ENCODE data around the gene FANCE. TPM values are rescaled to one million over a fixed set of nuclear protein-coding genes. Genes with fewer than 3 reads are reported as not detected.
A peak's percentile ranks its signal among the peaks of the same experiment; 100 is the strongest.

The FANCE gene
- total RNA-seq, 1 experiment from 2014 or later, result 16.1 TPM

- no peak overlapping the region for H2AFZ ChIP-seq (ENCODE audit: low read depth, low read length, poor library complexity, severe bottlenecking)
- CTCF ChIA-PET, result interaction anchor here (1.8 to 6.8 kb wide), 4 partner anchors 102 to 151 kb away, joined by 4 to 120 read pairs (median 28); partner anchors contain the start of genes DEF6 and PPARD
- no peaks in the 10 kb centered on the region for H3K36me3 ChIP-seq (ENCODE audit: control insufficient read depth in 1 of 2, insufficient read depth in 2 of 2, low read length in 2 of 2)
- H3K27ac ChIP-seq (ENCODE audit: low read depth, low read length), result no peak overlapping the region
- no peak overlapping the region for H3K4me2 ChIP-seq (ENCODE audit: low read length)
- no peak overlapping the region for H3K9ac ChIP-seq (ENCODE audit: low read length)
- peaks cover 7 to 20% of the 10 kb centered on the region in 2 experiments; a peak in 3 of 4 replicates for H3K4me1 ChIP-seq (ENCODE audit: control insufficient read depth in 1 of 2, insufficient read depth in 2 of 2, low read length in 2 of 2)
- no peaks in the 10 kb centered on the region for H3K79me2 ChIP-seq (ENCODE audit: insufficient read depth, low read length)
- H4K20me1 ChIP-seq (ENCODE audit: insufficient read depth), result no peaks in the 10 kb centered on the region
- H3K4me3 ChIP-seq (replicated peaks in 1 of 2; ENCODE audit: low read depth in 1 of 2, low read length in 2 of 2), result no peak overlapping the region
- RAD21 ChIA-PET (ENCODE audit: low non-redundant PET in 1 of 2, low total read pairs in 2 of 2, uncharacterized antibody in 2 of 2, unreplicated experiment in 2 of 2), result interaction anchor here in 1 of 2 experiments (1.6 kb wide), 1 partner anchor 106 kb away, joined by 22 read pairs; the partner anchor contains the start of gene PPARD
- no TSS peak for BruUV-seq (replicated peaks)
- H3K9me3 ChIP-seq (ENCODE audit: control insufficient read depth in 1 of 2, insufficient read depth in 1 of 2, low read depth in 1 of 2, low read length in 2 of 2), result no peaks in the 10 kb centered on the region
- intact Hi-C loops (cut with micrococcal nuclease), result no loop called here
- DNase-seq (ENCODE audit: low read depth, low spot score), result no peak
- no peaks in the 10 kb centered on the region for H3K9me2 ChIP-seq (ENCODE audit: insufficient read depth)
- TF ChIP-seq SIN3A (IDR thresholded peaks at IDR 0.05; ENCODE audit: low read depth) (no peak), EGR1 (IDR thresholded peaks at IDR 0.05; ENCODE audit: low read depth) (no peak), JUND (IDR thresholded peaks at IDR 0.05) (no peak), CTCF (IDR thresholded peaks at IDR 0.05 in 2 of 3, conservative IDR thresholded peaks at IDR 0.05 in 1 of 3; ENCODE audit: borderline replicate concordance in 1 of 3, insufficient read depth in 1 of 3, low read depth in 2 of 3, low read length in 2 of 3) (no peak)
- POLR2A ChIA-PET, result interaction anchor here (0.9 to 1.5 kb wide), 2 partner anchors 24 to 107 kb away, joined by 3 to 4 read pairs; no protein-coding TSS in a partner anchor
- H3K27me3 ChIP-seq (ENCODE audit: insufficient read depth, low read length), result no peaks in the 10 kb centered on the region
- no peak for ATAC-seq
Measured at GRCh38 chr6:35448191-35448590, 3.9 kb upstream of the FANCE start.

- CTCF ChIA-PET, result interaction anchor here (0.6 to 6.8 kb wide), 20 partner anchors 9 to 505 kb away, joined by 3 to 120 read pairs (median 4); partner anchors contain the start of genes DEF6 and PPARD
- no TSS peak for BruUV-seq (replicated peaks)
- no peaks in the 10 kb centered on the region for H3K9me3 ChIP-seq (ENCODE audit: control insufficient read depth in 1 of 2, insufficient read depth in 1 of 2, low read depth in 1 of 2, low read length in 2 of 2)
- H3K4me3 ChIP-seq (replicated peaks in 1 of 2; ENCODE audit: low read depth in 1 of 2, low read length in 2 of 2), result no peak overlapping the region
- TF ChIP-seq RAD21 (IDR thresholded peaks at IDR 0.05; ENCODE audit: low read depth) (peak; percentile 98), POLR2AphosphoS5 (IDR thresholded peaks at IDR 0.05; ENCODE audit: low read depth, low read length) (no peak), ZBTB33 (IDR thresholded peaks at IDR 0.05; ENCODE audit: extremely low read depth, insufficient replicate concordance, low read length) (no peak), SIN3A (IDR thresholded peaks at IDR 0.05; ENCODE audit: low read depth) (no peak), CEBPB (IDR thresholded peaks at IDR 0.05; ENCODE audit: low read depth) (no peak), CBX3 (IDR thresholded peaks at IDR 0.05; ENCODE audit: low read depth) (no peak), ATF3 (IDR thresholded peaks at IDR 0.05) (no peak), ELF1 (IDR thresholded peaks at IDR 0.05; ENCODE audit: borderline replicate concordance, low read depth) (no peak), CTCF (IDR thresholded peaks at IDR 0.05 in 2 of 3, conservative IDR thresholded peaks at IDR 0.05 in 1 of 3; ENCODE audit: borderline replicate concordance in 1 of 3, insufficient read depth in 1 of 3, low read depth in 2 of 3, low read length in 2 of 3) (peak; percentile 61 to 96 (median 66))
- H4K20me1 ChIP-seq (ENCODE audit: insufficient read depth), result no peaks in the 10 kb centered on the region
- RAD21 ChIA-PET (ENCODE audit: low non-redundant PET in 1 of 2, low total read pairs in 2 of 2, uncharacterized antibody in 2 of 2, unreplicated experiment in 2 of 2), result interaction anchor here (0.6 to 1.6 kb wide), 9 partner anchors 73 to 154 kb away, joined by 3 to 30 read pairs (median 4); partner anchors contain the start of genes PPARD (in 2 of the 2) and DEF6 (in 1 of the 2)
- H3K4me2 ChIP-seq (ENCODE audit: low read length), result peak overlapping the region; percentile 30
- no peaks in the 10 kb centered on the region for H3K36me3 ChIP-seq (ENCODE audit: control insufficient read depth in 1 of 2, insufficient read depth in 2 of 2, low read length in 2 of 2)
- H3K27ac ChIP-seq (ENCODE audit: low read depth, low read length), result no peak overlapping the region
- intact Hi-C loops (cut with micrococcal nuclease), result loop anchor here (1.0 kb wide), 2 partner anchors 107 to 152 kb away; partner anchors contain the start of genes DEF6 and PPARD
- H2AFZ ChIP-seq (ENCODE audit: low read depth, low read length, poor library complexity, severe bottlenecking), result peak overlapping the region; percentile 58
- no peaks in the 10 kb centered on the region for H3K9me2 ChIP-seq (ENCODE audit: insufficient read depth)
- H3K4me1 ChIP-seq (ENCODE audit: control insufficient read depth in 1 of 2, insufficient read depth in 2 of 2, low read length in 2 of 2), result peaks cover 13 to 28% of the 10 kb centered on the region in 2 experiments; a peak in 3 of 4 replicates
- no peak overlapping the region for H3K9ac ChIP-seq (ENCODE audit: low read length)
- no peaks in the 10 kb centered on the region for H3K27me3 ChIP-seq (ENCODE audit: insufficient read depth, low read length)
- POLR2A ChIA-PET, result interaction anchor here (0.6 to 1.5 kb wide), 3 partner anchors 23 to 108 kb away, joined by 3 to 17 read pairs (median 4); partner anchors contain the start of gene PPARD
- no peaks in the 10 kb centered on the region for H3K79me2 ChIP-seq (ENCODE audit: insufficient read depth, low read length)
- peak; percentile 68 for ATAC-seq
- DNase-seq (ENCODE audit: low read depth, low spot score), result no peak
Measured at GRCh38 chr6:35449287-35449881, 2.8 kb upstream of the FANCE start.

Measured in HCT116 (cell line).